Hematopoietic multipotent progenitor cell treated with erythropoietin and hydrocortisone succinate and interleukin-3 and kit ligand, for 8 days (in vitro differentiated cells): ENCODE data around the gene CACNB4.
"Not testable (repeated sequence)": the region's sequence is repeated elsewhere in the genome, so short reads cannot be mapped to it uniquely, and the experiment has no call there.

Source experiments
- DNase-seq: peaks from one replicate; pipeline ENCODE4 v3.0.0-alpha.2; 2015

Gene CACNB4

DNA sequence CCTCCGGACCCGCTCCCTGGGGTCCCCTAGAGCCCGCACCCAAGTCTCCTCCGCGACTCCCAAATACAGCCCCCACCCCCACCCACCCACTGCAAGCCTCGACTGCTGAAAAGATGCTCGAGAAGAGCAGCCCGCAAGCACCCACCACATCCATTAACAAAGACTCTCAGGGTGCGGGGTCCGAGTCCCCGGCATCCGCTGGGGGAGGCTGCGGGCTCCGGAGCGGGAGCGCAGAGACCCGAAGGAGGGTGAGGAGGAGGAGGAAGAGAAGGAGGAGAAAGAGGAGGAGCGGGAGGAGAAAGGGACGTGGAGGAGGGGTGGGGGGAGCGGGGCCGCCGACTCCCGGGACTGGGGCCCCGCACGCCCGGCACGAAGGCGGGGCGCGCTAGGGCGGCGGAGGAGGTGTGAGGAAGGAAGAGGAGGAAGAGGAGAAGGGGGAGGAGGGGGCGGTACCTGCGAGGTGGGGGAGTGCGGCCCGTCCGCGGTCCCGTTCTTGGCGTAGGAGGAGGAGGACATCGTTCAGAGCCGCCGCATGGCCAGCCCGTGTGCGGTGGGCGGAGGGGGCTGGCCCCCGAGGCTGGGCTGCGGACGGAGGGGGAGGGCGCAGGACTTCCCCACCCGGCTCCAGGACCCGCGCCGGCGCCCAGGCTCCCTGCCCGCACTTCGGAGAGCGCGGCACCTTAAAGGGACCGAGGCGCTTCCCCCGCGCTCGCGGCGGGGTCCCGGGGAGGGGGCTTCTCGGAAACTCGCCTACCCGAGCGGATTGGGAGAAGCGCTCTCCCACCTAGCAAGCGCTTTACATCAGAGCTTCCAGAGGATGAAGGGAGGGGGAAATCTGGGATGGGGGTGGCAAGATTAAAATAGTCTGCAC lies at the start of gene CACNB4:
TSS of gene CACNB4 (minus strand) at position 549 of the 871 bp plus-strand sequence.
- DNase-seq, result no peak

DNA sequence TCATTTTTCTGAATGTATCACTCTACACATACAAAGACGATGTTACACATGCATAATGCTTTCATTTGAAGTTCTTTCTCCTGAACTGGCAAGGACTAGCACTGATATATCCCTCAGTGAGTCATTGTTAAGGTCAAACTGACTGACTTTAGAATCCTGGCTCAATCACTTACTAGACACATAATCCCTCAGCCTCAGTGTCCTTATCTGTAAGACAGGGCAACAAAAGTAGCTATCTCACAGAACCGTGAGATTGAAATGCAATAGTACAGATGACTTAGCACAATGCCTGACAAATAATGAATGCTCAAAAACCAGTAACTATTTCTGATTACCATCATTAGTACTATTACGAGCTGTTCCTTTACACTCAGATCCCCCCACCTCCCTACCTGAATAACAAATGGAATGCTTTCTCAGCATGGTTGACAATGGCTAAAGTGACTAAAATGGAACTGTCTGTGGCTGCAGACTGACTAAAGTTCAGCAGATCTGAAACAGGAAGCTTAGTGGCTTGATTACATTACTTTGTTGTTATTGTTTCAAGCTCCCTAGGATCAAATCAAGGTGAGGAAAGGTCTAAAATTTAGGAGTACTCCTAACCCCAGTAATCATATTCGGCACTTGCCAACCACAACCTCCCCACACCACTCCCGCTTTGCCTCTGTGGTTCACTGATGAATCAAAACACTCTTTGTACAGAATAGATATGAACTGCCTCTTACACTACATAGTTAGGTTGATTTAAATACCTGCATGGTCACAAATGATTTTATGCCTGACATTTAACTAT lies 35.8 kb upstream of the CACNB4 start:
- DNase-seq, result peak; percentile 76

DNA sequence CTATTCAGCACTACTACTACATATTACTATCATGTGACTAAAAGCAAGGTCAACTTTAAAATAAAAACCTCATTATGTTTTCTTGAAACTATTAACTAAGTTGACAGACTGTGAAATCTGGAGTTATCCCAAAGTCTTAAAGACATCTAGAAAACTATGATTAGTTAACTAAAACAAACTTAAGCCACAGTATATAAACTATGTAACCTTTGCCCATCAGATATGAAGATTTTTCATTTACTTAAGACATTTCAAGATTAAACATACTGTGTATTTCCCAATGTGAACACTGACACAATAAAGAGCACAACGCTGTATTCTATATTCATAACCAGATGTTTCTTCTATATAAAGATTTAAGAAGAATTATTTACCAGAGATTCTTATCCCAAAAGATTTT lies 33.5 kb upstream of the CACNB4 start:
- DNase-seq, result no peak

DNA sequence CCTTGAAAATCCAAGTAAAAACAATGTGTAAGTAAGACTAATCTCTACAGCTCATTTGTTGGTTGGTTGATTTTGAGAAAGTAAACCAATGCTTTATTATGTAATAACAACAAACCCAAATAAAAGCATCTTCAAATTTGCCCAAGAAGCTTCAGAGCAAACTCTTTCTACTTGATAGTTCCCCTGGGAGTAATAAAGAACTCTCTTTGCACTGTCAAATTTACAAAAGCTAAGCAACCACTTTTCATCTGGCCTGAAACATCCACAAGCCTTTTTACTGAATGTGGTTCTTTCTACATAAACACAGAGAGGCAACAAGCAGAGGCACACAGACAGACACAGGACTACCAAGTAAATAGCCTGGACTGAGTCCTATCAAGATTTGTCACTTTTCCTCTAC lies 28.8 kb upstream of the CACNB4 start:
- DNase-seq, result no peak

DNA sequence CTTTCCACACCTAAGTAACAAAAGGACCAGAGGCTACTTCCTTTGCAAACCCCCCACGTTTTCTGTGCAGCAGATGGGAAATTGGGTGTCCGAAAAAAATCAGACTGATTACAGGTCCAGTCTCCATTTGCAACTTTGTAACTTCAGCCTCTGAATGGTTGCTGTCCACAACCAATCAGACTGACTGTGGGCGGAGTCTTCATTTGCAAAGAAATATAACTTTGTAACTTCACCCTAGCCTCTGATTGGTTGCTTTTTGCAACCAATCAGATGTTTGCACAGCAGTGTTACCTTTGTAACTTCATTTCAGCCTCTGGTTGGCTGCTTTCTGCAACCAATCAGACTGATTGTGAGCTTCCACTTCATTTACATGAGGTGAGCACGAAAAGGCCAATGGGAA lies 27.8 kb upstream of the CACNB4 start:
- peak; percentile 10 for DNase-seq

DNA sequence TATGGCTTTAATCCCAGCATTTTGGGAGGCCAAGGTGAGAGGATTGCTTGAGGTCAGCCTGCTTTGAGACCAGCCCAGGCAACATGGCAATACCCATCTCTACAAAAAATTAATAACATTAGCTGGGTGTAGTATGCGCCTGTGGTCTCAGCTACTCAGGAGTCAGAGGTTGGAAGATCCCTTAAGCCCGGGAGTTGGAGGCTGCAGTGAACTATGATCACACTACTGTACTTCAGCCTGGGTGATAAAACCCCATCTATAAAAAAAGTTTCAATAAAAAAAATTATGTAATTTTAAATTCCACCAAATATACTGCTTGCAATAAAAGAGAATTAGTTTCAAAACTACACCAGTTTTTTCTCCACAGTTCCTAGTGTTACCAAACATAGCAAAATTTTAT lies 23.3 kb upstream of the CACNB4 start:
- no peak for DNase-seq

DNA sequence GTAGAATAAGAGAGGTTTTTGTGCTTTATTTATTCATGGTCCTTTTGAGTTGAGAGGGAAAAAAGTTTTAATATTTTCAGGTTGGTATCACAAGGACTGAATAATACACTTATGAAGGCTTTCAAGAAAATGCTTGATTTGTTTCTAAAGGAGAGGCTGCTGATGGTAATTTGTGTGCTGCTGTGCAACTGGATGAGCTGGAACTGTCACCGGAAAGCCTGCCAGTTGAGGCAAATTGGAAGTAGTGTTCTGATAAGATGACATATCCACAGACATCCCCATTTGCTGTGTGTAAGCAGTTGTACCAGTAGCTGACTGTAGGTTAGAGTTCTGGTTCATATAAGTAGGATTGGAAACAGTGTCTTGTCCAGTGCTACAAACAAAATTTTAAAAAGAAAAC lies 21.6 kb upstream of the CACNB4 start:
- no peak for DNase-seq

DNA sequence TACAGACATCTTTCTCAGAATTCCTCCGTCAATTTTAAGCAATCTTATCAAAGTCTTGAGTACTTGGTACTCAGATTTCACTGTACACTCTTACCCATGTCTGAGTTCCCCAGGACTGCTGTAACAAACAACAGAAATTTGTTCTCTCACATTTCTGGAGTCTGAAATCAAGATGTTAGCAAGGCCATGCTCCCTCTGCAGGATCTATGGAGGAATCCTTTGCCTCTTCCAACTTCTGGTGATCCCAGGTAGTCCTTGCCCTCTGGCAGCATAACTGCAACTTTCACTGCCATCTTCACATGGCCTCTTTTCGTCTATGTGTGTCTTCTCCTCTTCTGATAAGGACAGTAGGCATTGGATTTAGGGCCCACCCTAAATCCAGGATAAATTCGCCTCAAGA lies 17.1 kb upstream of the CACNB4 start:
- DNase-seq, result no peak

DNA sequence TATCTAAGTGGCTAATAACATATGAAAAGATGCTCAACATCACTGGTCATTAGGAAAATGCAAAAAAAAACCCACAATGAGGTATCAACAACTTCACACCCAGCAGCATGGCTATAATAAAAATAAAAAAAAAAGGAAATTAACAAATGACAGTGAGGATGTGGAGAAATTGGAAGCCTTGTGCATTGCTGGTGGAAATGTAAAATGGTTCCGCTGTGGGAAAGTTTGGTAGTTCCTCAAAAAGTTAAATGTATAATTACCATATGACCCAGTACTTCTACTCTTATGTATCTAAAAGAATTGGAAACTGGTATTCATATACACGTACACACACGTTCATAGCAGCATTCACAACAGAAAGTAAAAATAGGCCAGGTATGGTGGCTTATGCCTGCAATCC lies 15.5 kb upstream of the CACNB4 start:
- DNase-seq, result no peak

DNA sequence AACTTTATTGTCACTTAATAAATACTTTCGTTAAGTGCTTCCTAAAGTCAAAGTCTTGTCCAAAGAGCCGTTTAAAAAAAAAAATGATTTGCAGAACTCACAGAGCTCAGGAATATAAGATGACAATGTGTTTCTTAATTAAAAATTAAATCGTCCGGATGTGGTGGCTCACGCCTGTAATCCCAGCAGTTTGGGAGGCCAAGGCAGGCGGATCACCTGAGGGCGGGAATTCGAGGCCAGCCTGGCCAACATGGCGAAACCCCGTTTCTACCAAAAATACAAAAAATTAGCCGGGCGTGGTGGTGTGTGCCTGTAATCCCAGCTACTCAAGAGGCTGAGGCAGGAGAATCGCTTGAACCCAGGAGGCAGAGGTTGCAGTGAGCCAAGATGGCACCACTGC lies 8.3 kb upstream of the CACNB4 start:
- DNase-seq, result not testable (repeated sequence)

DNA sequence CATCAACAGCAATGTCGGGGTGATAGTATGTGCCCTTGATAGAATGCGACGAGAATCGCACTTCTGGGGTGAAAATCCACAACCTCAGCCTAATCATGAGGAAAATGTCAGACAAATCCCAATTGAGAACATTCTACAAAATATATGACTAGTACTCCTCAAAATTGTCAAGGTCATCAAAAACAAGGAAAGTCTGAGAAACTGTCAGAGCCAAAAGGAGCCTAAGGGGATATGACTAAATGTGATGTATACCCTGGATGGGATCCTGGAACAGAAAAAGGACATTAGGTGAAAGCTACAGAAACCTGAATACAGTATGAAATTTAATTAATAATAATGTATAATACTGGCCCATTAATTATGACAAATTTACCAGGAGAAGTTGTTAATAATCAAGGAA lies 7.6 kb upstream of the CACNB4 start:
- no peak for DNase-seq

DNA sequence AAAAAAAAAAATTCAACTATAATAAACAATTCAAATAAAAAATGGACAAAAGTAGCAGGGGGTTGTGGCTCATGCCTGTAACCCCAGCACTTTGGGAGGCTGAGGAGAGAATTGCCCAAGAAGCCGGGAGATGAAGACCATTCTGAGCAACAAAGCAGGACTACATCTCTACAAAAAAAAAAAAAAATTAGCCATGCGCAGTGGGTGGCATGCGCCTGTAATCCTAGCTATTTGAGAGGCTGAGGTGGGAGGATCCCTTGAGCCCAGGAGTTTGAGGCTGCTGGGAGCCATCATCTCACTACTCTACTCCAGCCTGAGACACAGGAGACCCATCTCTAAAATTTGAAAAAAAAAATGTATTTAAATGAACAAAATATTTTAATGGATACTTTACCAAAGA lies 4.4 kb upstream of the CACNB4 start:
- no peak for DNase-seq

DNA sequence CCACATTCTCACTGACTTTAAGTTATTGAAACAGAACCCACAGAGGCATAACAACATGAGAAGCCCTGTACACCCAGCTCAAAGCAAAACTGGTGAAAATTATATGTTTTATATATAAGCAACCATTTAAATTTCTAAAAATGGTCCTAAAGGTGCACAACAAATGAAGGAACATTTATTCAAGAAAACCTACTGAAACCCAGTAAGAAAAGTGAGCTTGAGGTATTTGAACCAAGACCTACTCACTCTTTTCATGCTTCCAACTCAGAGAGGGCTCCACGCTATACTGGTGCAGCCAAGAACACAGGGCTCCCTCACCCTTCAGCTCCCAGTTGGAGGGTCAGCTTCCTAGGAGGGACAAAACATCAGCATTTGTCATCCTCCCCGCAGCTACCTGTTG lies 2.1 kb upstream of the CACNB4 start:
- no peak for DNase-seq

DNA sequence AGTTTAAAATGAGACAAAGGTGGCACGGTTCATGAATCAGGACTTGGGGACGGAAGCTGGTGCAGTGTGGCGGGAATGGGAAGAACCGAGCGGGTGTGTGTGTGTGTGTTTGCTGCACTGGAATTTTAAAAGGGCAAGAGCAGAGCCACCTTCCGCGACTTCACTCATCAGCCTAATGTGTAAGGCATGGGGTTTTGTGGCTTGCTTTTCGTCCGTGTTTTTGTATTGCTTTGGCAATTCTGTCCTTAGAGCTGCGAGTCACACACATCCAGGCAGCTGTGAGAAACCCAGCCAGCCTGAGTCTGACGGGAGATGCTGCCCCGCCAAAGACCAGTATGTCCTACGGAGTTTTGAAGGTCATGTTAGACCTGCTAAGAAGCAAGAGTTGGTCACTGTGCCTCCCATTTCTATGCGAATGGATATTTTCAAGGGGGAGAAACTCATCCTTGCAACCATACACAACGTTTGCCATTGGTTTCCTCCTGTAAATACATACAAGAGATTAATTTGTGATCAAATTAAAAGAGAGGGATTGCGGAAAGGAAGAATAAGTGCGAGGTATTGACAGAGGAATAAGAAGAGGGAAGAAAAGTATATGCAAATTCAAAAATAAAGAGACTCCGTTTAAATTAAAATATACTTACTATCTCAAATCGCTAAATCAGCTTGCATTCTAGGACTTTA lies 665 bp upstream of the CACNB4 start:
- DNase-seq, result no peak

DNA sequence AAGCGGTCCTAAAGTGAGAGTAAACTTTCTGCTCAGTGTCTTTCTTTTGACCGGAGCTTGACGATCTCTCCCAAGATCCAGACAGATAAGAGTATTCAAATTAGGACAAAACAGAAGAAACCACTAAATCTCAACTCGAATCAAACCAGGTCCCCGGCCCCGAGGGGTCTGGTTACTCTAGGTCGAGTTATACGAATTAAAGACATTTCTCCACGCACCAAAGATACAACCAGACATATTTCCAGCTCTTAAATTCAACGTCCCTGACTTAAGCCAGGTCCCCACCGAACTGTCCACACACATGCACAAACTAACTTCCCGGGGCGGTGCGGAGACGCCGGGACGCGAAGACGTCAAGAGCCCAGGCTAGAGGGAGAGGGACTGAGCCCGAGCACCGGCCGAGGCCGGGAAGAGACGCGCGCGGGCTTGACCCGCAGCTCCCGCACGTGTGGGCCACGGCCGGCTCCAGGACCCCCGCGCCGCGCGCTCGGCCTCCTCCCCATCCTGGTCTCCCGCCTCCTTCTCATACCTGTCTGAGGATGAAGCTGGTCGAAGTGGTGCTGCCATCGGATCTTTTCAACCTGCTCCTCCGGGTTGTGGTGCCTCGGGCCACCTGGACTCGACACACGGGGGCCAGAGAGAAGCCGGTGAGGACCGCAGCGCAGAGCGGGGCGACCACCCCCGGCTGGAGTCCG lies 896 bp downstream of the CACNB4 start:
- no peak for DNase-seq

DNA sequence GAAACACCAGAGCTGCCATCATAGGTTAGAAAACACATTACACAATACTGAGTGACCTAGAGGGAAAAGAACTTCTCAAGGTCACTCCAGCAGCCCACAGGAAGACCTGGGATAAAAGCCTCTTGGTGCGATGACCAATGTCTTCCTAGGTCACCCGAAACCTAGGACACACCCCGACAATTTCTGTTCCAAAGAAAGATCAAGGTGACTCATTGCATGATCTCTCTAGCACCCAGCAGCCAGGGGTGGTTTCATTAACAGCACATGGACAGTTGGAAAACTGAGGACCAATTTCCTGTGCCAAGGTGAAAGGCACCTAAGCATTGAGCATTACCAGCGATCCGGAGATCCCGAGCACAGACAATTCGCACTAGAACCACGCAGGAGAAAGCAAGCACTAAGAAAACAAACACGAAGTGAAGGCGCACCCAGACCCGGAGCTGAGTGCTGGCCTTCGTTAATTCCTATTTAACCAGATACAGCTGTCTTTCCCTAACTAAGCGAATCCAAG lies 1.5 kb downstream of the CACNB4 start:
- no peak for DNase-seq

DNA sequence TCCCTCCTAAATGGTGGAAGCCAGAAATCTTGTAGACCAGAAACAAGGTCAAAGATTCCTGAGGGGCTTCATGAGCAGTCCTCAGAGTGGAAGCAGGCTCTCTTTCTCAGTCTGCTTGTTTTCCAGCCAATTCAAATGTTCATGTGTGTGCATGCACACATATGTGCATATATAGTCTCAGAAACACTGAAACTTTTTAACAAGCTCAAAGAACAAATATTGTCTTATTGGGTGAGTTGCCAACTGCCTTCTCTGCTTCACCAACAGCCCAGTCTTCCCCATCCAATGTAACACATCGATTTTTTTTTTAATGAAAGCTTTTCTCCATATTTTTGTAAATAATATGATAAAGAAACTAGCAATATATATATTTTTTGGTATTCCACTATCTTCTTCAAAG lies 3.7 kb downstream of the CACNB4 start:
- DNase-seq, result no peak

DNA sequence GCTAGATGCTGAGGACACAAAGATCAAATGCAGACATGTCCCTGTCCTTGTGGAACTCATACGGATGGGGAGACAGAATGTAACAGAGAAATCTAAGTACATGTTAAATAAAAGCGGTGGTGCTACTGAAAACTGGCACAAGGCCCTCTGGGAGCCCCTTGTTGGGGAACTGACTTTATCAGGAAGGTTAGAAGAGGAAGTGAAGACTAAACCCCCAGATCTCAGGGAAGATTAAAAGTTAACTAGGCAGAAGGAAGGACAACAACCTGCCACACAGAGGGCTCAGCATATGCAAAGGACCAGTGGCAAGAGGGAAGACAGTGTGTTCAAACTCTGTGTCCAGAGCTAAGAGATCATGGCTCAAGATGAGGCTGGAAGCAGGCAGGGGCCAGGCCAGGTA lies 4.8 kb downstream of the CACNB4 start:
- DNase-seq, result no peak

DNA sequence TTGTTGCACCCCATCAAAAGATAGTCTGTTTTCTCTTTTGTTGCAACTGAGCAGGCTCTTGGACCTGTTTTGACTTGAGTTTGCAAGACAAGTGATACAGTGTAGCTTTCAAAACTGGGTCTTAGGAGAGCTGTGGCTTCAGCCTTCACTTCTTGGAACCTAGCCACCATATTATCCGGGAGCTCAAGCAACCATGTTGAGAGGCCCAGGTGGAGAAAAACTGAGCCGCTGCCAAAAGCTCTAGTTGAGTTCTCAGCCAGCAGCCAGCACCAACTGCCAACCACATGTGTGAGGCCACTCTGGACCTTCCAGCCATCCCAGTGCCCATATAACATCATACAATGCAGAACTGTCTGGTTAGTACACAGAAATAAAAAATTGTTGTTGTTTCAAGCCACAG lies 5.4 kb downstream of the CACNB4 start:
- DNase-seq, result no peak

DNA sequence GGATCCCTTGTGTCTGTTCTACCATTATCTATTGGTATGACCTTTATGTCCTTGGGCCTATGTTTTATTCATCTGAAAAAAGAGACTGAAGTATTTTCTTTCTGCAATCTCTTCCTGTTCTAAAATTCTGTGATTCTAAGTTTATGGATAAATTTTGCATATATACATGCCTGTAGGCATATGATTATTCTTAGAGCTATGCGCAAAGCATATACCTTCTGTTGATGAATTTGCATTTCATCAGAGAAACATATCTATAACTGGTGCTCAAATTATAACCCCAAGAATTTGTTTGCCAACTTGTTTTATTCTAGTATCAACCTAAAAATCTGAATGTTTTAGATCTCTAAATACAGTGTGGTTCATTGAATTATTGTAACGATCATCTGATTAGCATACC lies 6.7 kb downstream of the CACNB4 start:
- DNase-seq, result no peak

DNA sequence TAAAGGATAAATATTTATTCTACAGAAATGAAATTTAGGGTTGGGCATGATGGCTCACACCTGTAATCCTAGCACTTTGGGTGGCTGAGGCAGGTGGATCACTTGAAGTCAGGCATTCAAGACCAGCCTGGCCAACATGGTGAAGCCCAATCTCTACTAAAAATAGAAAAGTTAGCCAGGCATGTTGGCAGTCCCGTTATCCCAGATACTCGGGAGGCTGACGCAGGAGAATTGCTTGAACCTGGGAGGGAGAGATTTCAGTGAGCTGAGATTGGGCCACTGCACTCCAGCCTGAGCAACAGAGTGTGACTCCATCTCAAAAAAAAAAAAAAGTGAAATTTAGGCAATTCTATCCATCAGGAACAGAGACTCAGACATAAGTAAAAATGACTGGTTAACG lies 8.1 kb downstream of the CACNB4 start:
- DNase-seq, result not testable (repeated sequence)

DNA sequence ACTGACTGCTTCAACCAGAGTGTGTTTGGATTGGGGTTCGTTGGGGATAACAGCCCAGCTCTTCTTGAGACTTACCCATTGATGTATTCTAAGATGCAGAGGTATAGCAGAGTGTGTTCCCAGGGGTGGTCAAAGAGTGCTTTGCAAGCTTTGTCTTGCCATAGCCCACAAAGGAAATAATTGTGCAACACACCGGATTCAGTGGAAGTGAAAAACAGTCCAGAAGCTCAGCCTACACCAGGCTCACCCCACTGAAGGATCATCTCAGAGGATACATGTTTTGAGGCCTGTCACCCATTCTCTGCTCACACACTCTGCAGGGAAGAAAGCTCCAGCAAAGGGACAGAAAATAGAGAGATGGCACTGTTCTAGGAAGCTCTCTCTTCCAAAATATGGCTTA lies 9.6 kb downstream of the CACNB4 start:
- no peak for DNase-seq

DNA sequence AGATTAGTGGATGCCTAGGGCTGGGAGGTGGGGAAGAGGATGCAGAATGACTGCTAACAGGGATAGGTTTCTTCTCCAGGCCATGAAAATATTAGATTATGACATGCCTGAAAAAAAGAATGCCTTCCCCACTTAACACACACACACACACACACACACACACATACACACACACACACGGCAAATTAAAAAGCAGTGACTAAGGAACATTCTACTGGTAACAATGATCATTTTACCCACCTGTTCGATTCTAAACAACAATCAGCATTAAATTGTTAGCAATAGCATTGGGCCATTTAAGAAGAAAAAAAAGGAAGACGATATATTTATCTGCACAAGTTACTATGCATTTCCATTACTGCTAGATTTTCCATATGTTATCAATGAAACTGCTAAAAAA lies 10.8 kb downstream of the CACNB4 start:
- DNase-seq, result no peak
